MM.1S (cell line): ENCODE results near the gene PIK3R5.

ENCODE experiments used
- EZH2 ChIP-seq: fragments of 300-600 bp; sonication (generic); optimal IDR thresholded peaks from 2 replicates; pipeline ENCODE3; 2017; ENCODE audit warnings: low read depth, mild to moderate bottlenecking, antibody characterized with exemption, low read length, mixed read lengths
- EZH2phosphoT487 ChIP-seq: fragments of 300-600 bp; sonication (generic); IDR thresholded peaks from 2 replicates; pipeline ENCODE4 v1.6.1; 2018; ENCODE audit warnings: antibody characterized with exemption, low read length
- TF ChIP-seq, protein P1 (sequence below): fragments of 300-600 bp; sonication (generic); IDR thresholded peaks from 2 replicates; pipeline ENCODE4 v1.5.1; 2016; ENCODE audit warnings: antibody characterized with exemption, low read length, mixed read lengths

DNA sequence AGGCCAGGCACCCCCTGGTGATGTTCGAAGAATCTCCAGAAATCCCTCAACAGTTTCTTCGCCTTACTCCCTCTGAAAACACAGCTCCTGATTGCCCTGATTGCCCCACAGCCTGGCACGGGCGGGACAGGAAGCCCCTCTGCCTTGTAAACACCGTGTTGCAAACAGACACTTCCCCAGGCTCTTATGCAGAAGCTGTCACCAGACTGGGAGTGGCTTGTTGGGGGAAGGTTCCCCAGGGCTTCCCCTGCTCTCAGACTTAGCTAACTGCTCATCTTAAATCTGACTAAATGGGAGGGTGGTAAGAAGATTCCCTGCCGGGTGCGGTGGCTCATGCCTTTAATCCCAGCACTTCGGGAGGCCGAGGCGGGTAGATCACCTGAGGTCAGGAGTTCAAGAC is 11.2 kb downstream of the PIK3R5 start:
- TF ChIP-seq, protein P1, sequence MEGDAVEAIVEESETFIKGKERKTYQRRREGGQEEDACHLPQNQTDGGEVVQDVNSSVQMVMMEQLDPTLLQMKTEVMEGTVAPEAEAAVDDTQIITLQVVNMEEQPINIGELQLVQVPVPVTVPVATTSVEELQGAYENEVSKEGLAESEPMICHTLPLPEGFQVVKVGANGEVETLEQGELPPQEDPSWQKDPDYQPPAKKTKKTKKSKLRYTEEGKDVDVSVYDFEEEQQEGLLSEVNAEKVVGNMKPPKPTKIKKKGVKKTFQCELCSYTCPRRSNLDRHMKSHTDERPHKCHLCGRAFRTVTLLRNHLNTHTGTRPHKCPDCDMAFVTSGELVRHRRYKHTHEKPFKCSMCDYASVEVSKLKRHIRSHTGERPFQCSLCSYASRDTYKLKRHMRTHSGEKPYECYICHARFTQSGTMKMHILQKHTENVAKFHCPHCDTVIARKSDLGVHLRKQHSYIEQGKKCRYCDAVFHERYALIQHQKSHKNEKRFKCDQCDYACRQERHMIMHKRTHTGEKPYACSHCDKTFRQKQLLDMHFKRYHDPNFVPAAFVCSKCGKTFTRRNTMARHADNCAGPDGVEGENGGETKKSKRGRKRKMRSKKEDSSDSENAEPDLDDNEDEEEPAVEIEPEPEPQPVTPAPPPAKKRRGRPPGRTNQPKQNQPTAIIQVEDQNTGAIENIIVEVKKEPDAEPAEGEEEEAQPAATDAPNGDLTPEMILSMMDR, result no peak
- no peak for TF ChIP-seq EZH2
- TF ChIP-seq EZH2phosphoT487, result no peak
